WTC11 (cell line): ENCODE data around the gene NQO2. TPM values are rescaled to one million over a fixed set of nuclear protein-coding genes. Genes with fewer than 3 reads are reported as not detected.

ENCODE experiments used
- ATAC-seq: fragments of 200-7000 bp; cut with Tn5 transposase; 2 replicates; pipeline ENCODE4 v1.10.0; 2021; ENCODE audit warnings: mild to moderate bottlenecking, moderate library complexity
- CTCF ChIA-PET: fragments of 300-600 bp; sonication (Branson Sonifier 250); formaldehyde crosslinking; loops from one replicate; lab custom pipeline; 2021; ENCODE audit warnings: antibody characterized with exemption; lab: Charles Lee
- POLR2A ChIA-PET: fragments of 350-600 bp; sonication (Branson Sonifier 250); formaldehyde crosslinking; loops from one replicate; lab custom pipeline; 2021; ENCODE audit warnings: antibody characterized with exemption; lab: Charles Lee
- DNase-seq: peaks from one replicate; pipeline ENCODE4 v3.0.0; 2021; ENCODE audit warnings: low spot score
- H3K27ac Mint-ChIP-seq: 2 replicates; pipeline ENCODE4 v1.8.0; 2021; ENCODE audit warnings: mixed read lengths
- H3K27me3 Mint-ChIP-seq: 2 replicates; pipeline ENCODE4 v1.8.0; 2021; ENCODE audit warnings: low read depth, mild to moderate bottlenecking, moderate library complexity, mixed read lengths
- H3K36me3 Mint-ChIP-seq: 2 replicates; pipeline ENCODE4 v1.8.0; 2021; ENCODE audit warnings: mixed read lengths
- H3K4me1 Mint-ChIP-seq: 2 replicates; pipeline ENCODE4 v1.8.0; 2022; ENCODE audit warnings: mixed read lengths
- H3K4me3 Mint-ChIP-seq: 2 replicates; pipeline ENCODE4 v1.8.0; 2021; ENCODE audit warnings: mild to moderate bottlenecking, moderate library complexity, mixed read lengths
- H3K9me3 Mint-ChIP-seq: 2 replicates; pipeline ENCODE4 v1.8.0; 2021; ENCODE audit warnings: mixed read lengths
- AFF4 ChIP-seq: sonication (generic); formaldehyde crosslinking; IDR thresholded peaks from 2 replicates; pipeline ENCODE4 v1.8.1; 2023; ENCODE audit warnings: mild to moderate bottlenecking, missing genetic modification reagents, borderline replicate concordance
- FOXP1 ChIP-seq: sonication (generic); formaldehyde crosslinking; IDR thresholded peaks from 2 replicates; pipeline ENCODE4 v1.8.0; 2022; ENCODE audit warnings: missing genetic modification reagents, mild to moderate bottlenecking, moderate library complexity, borderline replicate concordance
- GTF2I ChIP-seq: fragments of 250-450 bp; sonication (Bioruptor Pico); conservative IDR thresholded peaks from 2 replicates; pipeline ENCODE4 v1.4.0; 2021; ENCODE audit warnings: mild to moderate bottlenecking
- MYBL2 ChIP-seq: sonication (generic); formaldehyde crosslinking; IDR thresholded peaks from 2 replicates; pipeline ENCODE4 v1.8.1; 2023; ENCODE audit warnings: mild to moderate bottlenecking, moderate library complexity, missing genetic modification reagents
- NR2C2 ChIP-seq: sonication (generic); formaldehyde crosslinking; IDR thresholded peaks from 2 replicates; pipeline ENCODE4 v1.8.0; 2022; ENCODE audit warnings: mild to moderate bottlenecking, missing genetic modification reagents
- PRDM15 ChIP-seq: sonication (generic); formaldehyde crosslinking; IDR thresholded peaks from 2 replicates; pipeline ENCODE4 v1.8.0; 2022; ENCODE audit warnings: missing genetic modification reagents
- PREB ChIP-seq: sonication (generic); formaldehyde crosslinking; IDR thresholded peaks from 2 replicates; pipeline ENCODE4 v1.8.1; 2022; ENCODE audit warnings: mild to moderate bottlenecking, missing genetic modification reagents, moderate library complexity, borderline replicate concordance
- SMAD3 ChIP-seq: sonication (generic); formaldehyde crosslinking; IDR thresholded peaks from 2 replicates; pipeline ENCODE4 v1.8.0; 2022; ENCODE audit warnings: missing genetic modification reagents, mild to moderate bottlenecking, borderline replicate concordance
- STAT6 ChIP-seq: sonication (generic); formaldehyde crosslinking; conservative IDR thresholded peaks from 2 replicates; pipeline ENCODE4 v1.8.1; 2023; ENCODE audit warnings: mild to moderate bottlenecking, low read depth, missing genetic modification reagents, moderate library complexity
- TEAD4 ChIP-seq: sonication (generic); formaldehyde crosslinking; IDR thresholded peaks from 2 replicates; pipeline ENCODE4 v1.8.0; 2022; ENCODE audit warnings: mild to moderate bottlenecking, missing genetic modification reagents
- ZMAT4 ChIP-seq: fragments of 250-450 bp; sonication (Bioruptor Pico); IDR thresholded peaks from 2 replicates; pipeline ENCODE4 v1.9.0; 2021; ENCODE audit warnings: mild to moderate bottlenecking
- ZNF281 ChIP-seq: sonication (generic); formaldehyde crosslinking; IDR thresholded peaks from 2 replicates; pipeline ENCODE4 v1.8.0; 2023; ENCODE audit warnings: mild to moderate bottlenecking, missing genetic modification reagents
- ZNF423 ChIP-seq: fragments of 250-450 bp; sonication (Bioruptor Pico); IDR thresholded peaks from 2 replicates; pipeline ENCODE4 v2.1.2; 2022; ENCODE audit warnings: mild to moderate bottlenecking, moderate library complexity
- total RNA-seq: library from RNA; stranded (reverse); gene quantifications from 3 replicates; pipeline ENCODE4 v1.2.3, GENCODE V29; 2021
- TF ChIP-seq, protein P1 (sequence below): sonication (generic); formaldehyde crosslinking; IDR thresholded peaks from 2 replicates; pipeline ENCODE4 v1.8.1; 2022; ENCODE audit warnings: low read depth, missing genetic modification reagents, borderline replicate concordance
- TF ChIP-seq, protein P2 (sequence below): sonication (generic); formaldehyde crosslinking; IDR thresholded peaks from 2 replicates; pipeline ENCODE4 v1.8.0; 2022; ENCODE audit warnings: mild to moderate bottlenecking, missing genetic modification reagents

NQO2 gene
- total RNA-seq, 1 experiment from 2014 or later = 119 TPM

DNA sequence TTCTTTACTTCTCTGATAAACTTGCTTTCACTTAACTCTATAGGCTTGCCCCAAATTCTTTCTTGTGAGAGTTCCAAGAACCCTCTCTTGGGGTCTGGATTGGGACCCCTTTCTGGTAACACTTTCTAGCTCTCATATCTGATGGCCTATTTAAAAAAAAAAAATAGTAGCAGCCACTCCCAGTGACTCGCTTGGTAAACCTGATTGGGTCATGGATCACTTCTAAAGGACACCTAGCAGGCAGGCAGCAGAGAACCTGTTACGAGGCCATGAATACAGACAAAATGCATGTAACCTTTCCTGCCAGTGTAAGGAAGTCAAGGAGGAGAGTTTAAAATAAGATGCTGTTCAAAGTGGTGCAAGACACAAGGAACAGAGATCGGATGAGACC is 19.2 kb upstream of the NQO2 start:
- no peak overlapping the region for H3K27ac Mint-ChIP-seq
- TF ChIP-seq FOXP1 (CRISPR knock-in tag) (no peak), PREB (CRISPR knock-in tag) (no peak), MYBL2 (CRISPR knock-in tag) (no peak), ZNF423 (CRISPR knock-in tag) (no peak), ZMAT4 (CRISPR knock-in tag) (no peak), GTF2I (CRISPR knock-in tag) (no peak), TEAD4 (CRISPR knock-in tag) (no peak), PRDM15 (CRISPR knock-in tag) (no peak)
- TF ChIP-seq, protein P1, sequence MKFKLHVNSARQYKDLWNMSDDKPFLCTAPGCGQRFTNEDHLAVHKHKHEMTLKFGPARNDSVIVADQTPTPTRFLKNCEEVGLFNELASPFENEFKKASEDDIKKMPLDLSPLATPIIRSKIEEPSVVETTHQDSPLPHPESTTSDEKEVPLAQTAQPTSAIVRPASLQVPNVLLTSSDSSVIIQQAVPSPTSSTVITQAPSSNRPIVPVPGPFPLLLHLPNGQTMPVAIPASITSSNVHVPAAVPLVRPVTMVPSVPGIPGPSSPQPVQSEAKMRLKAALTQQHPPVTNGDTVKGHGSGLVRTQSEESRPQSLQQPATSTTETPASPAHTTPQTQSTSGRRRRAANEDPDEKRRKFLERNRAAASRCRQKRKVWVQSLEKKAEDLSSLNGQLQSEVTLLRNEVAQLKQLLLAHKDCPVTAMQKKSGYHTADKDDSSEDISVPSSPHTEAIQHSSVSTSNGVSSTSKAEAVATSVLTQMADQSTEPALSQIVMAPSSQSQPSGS (CRISPR knock-in tag) = no peak
- TF ChIP-seq, all 79 proteins: peak for 0
- Mint-ChIP-seq H3K4me1 (peaks cover 47% of the 10 kb centered on the region), H3K27me3 (peaks cover 9% of the 10 kb centered on the region), H3K36me3 (no peaks in the 10 kb centered on the region), H3K9me3 (no peaks in the 10 kb centered on the region), H3K4me3 (no peak overlapping the region)
- ATAC-seq (no peak), DNase-seq (no peak)
- ChIA-PET POLR2A (no interaction called here), CTCF (interaction anchor here (1.4 to 2.7 kb wide), 3 partner anchors 9 to 134 kb away, joined by 5 to 23 read pairs (median 6); no protein-coding TSS in a partner anchor)

GRCh38 chr6:2982426-2983117 is 17.1 kb upstream of the NQO2 start:
- Mint-ChIP-seq H3K27ac (no peak overlapping the region), H3K4me3 (no peak overlapping the region), H3K27me3 (peaks cover 9% of the 10 kb centered on the region), H3K36me3 (no peaks in the 10 kb centered on the region), H3K9me3 (no peaks in the 10 kb centered on the region), H3K4me1 (peaks cover 51% of the 10 kb centered on the region)
- DNase-seq = no peak
- CTCF ChIA-PET = interaction anchor here (2.7 kb wide), 1 partner anchor 30 kb away, joined by 23 read pairs; no protein-coding TSS in a partner anchor
- no peak for ATAC-seq
- POLR2A ChIA-PET = interaction anchor here (0.7 kb wide), 1 partner anchor 71 kb away, joined by 3 read pairs; no protein-coding TSS in a partner anchor
- TF ChIP-seq, protein P2, sequence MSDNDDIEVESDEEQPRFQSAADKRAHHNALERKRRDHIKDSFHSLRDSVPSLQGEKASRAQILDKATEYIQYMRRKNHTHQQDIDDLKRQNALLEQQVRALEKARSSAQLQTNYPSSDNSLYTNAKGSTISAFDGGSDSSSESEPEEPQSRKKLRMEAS (CRISPR knock-in tag) = no peak
- no peak for TF ChIP-seq SMAD3 (CRISPR knock-in tag)
- no peak for TF ChIP-seq FOXP1 (CRISPR knock-in tag)
- no peak for TF ChIP-seq NR2C2
- TF ChIP-seq AFF4 = no peak
- TF ChIP-seq ZNF281 (CRISPR knock-in tag) = no peak
- TF ChIP-seq STAT6 (CRISPR knock-in tag) = no peak
- no peak for TF ChIP-seq ZMAT4 (CRISPR knock-in tag)
